GM19452 (cell line): ENCODE measurements around the gene TMA7.

ENCODE experiments used
- ATAC-seq: cut with Tn5 transposase; IDR thresholded peaks from one replicate; pipeline ENCODE4 v1.9.1; 2021; ENCODE audit not compliant: unreplicated experiment

The TMA7 gene

DNA sequence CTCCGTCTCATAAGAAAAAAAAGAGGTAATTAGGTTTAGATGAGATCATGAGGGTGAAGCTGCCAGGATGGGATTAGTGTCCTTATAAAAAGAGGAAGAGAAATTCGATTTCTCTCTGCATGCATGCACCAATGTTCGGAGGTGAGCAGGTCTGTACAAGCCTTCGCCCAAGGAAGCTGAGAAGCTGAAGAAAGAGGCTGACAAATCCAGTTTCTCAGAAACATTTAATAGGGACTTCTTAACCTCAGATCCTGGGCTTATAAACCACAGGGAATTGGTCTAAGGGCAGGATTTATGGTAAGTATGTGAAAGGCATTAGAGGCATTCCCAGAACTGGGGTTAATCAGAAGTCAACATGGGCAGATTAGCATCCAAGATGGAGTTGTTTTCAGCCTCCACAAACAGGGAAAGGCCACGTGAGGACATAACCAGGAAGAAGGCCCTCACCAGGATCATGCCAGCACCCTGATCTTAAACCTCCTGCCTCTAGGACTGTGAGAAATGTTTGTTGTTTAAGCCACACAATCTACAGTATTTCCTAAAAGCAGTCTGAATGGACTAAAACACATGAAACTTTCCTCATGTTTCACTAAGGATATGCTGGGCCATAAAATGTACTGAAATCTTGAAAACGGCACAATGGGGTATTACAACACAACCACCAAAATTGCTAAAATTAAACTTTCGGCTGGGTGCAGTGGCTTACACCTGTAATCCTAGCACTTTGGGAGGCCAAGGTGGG, 52.6 kb downstream of the TMA7 start:
- no peak for ATAC-seq

DNA sequence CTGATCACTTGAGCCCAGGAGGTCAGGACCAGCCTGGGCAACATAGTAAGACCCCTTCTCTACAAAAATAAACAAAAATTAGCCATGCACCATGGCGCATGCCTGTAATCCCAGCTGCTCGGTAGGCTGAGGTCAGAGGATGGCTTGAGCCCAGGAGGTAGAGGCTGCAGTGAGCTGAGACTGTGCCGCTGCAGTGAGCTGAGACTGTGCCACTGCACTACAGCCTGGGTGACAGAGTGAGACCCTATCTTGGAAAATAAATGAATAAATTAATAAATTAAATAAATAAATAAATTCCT, 53.1 kb downstream of the TMA7 start:
- no peak for ATAC-seq
